GM12878 (cell line): ENCODE results near the gene SYMPK. TPM values are rescaled to one million over a fixed set of nuclear protein-coding genes. Genes with fewer than 3 reads are reported as not detected.

Source experiments
- ATAC-seq: fragments of 200-7000 bp; cut with Tn5 transposase; 3 replicates; pipeline ENCODE4 v1.9.1; 2020; ENCODE audit warnings: mild to moderate bottlenecking, moderate library complexity
- BruUV-seq: library from RNA; stranded (reverse); fragments of 400-500 nt; replicated peaks from 2 replicates; lab custom pipeline; 2021; lab: Mats Ljungman, UMichigan
- CTCF ChIA-PET: fragments of 300-600 bp; sonication (Branson Sonifier 250); formaldehyde crosslinking; extraction: SDS; loops from one replicate; lab custom pipeline; 2021; ENCODE audit warnings: inconsistent platforms; lab: Yijun Ruan, JAX
- POLR2A ChIA-PET: fragments of 350-600 bp; formaldehyde crosslinking; extraction: SDS; loops from one replicate; lab custom pipeline; 2021; ENCODE audit warnings: inconsistent platforms; lab: Charles Lee
- RAD21 ChIA-PET: fragments of 300-600 bp; sonication (Branson Sonifier 250); formaldehyde crosslinking; loops from one replicate; lab custom pipeline; 2023; ENCODE audit warnings: antibody characterized with exemption; ENCODE audit not compliant: unreplicated experiment; lab: Charles Lee
- SMC1A ChIA-PET: fragments of 300-600 bp; sonication (Branson Sonifier 250); formaldehyde crosslinking; loops from one replicate; lab custom pipeline; 2023; ENCODE audit not compliant: unreplicated experiment, uncharacterized antibody; lab: Charles Lee
- DNase-seq: peaks from one replicate; pipeline ENCODE4 v3.0.0-alpha.2; 2011; ENCODE audit warnings: low read depth, low spot score
- FAIRE-seq: peaks from 3 replicates; lab custom pipeline; 2011; peaks lifted over from hg19 to GRCh38; lab: Jason Lieb, UNC
- H2AFZ ChIP-seq: 2 replicates; pipeline ENCODE4 v1.6.0; 2011; ENCODE audit warnings: low read depth, low read length, control low read depth; ENCODE audit not compliant: control insufficient read depth
- H3K27ac ChIP-seq: 2 replicates; pipeline ENCODE4 v1.5.1; 2011; ENCODE audit warnings: control low read depth; ENCODE audit not compliant: control insufficient read depth, insufficient read depth
- H3K27me3 ChIP-seq, 2 experiments: replicated peaks in 1 of 2; 2 replicates each; pipeline versions ENCODE4 v1.6.0 to v1.6.1; 2011; ENCODE audit warnings: low read length in 1 of 2; ENCODE audit not compliant: control insufficient read depth in 2 of 2, insufficient read depth in 2 of 2
- H3K36me3 ChIP-seq, 2 experiments: 2 replicates each; pipeline ENCODE4 v1.5.1; 2011; ENCODE audit warnings: low read length in 1 of 2; ENCODE audit not compliant: control insufficient read depth in 2 of 2, insufficient read depth in 2 of 2
- H3K4me1 ChIP-seq: 2 replicates; pipeline ENCODE4 v1.6.1; 2011; ENCODE audit warnings: mild to moderate bottlenecking, low read length, moderate library complexity, mixed read lengths; ENCODE audit not compliant: control insufficient read depth, insufficient read depth
- H3K4me2 ChIP-seq: 2 replicates; pipeline ENCODE4 v1.6.0; 2011; ENCODE audit warnings: control low read depth; ENCODE audit not compliant: control insufficient read depth, insufficient read depth
- H3K4me3 ChIP-seq: fragments of 200-600 bp; sonication (generic); 2 replicates; pipeline ENCODE4 v1.5.1; 2016
- H3K79me2 ChIP-seq: 2 replicates; pipeline ENCODE4 v1.6.0; 2011; ENCODE audit warnings: low read length; ENCODE audit not compliant: control insufficient read depth, insufficient read depth
- H3K9ac ChIP-seq: 2 replicates; pipeline ENCODE4 v1.8.0; 2011; ENCODE audit warnings: low read length, control low read depth, mixed read lengths; ENCODE audit not compliant: control insufficient read depth, insufficient read depth
- H3K9me3 ChIP-seq: replicated peaks from 3 replicates; pipeline ENCODE4 v1.5.1; 2011; ENCODE audit warnings: mild to moderate bottlenecking, low read length; ENCODE audit not compliant: control insufficient read depth, insufficient read depth
- H4K20me1 ChIP-seq: 2 replicates; pipeline ENCODE4 v1.6.0; 2011; ENCODE audit not compliant: control insufficient read depth, insufficient read depth
- BACH1 ChIP-seq: fragments of 450-650 bp; IDR thresholded peaks from 2 replicates; pipeline ENCODE4 v1.6.1; 2017; ENCODE audit warnings: mild to moderate bottlenecking, borderline replicate concordance
- EGR1 ChIP-seq, 2 experiments: IDR thresholded peaks; 1 replicate in 1 of 2; 2 replicates in 1 of 2; pipeline ENCODE4 v1.6.1; 2011 to 2012; ENCODE audit warnings: low read depth in 2 of 2, low read length in 2 of 2, borderline replicate concordance in 1 of 2, mild to moderate bottlenecking in 1 of 2, moderate library complexity in 1 of 2
- FOS ChIP-seq: IDR thresholded peaks from 3 replicates; pipeline ENCODE4 v1.6.1; 2011; ENCODE audit warnings: borderline replicate concordance; ENCODE audit not compliant: insufficient read length; ENCODE audit errors: extremely low read depth
- IRF4 ChIP-seq: IDR thresholded peaks from 2 replicates; pipeline ENCODE4 v1.6.1; 2011; ENCODE audit warnings: low read depth, low read length
- KAT2A ChIP-seq: conservative IDR thresholded peaks from 2 replicates; pipeline ENCODE4 v1.6.1; 2011; ENCODE audit warnings: low read depth, low read length; ENCODE audit not compliant: control insufficient read depth
- KLF5 ChIP-seq: fragments of 450-650 bp; IDR thresholded peaks from 2 replicates; pipeline ENCODE4 v1.6.1; 2014; ENCODE audit warnings: mild to moderate bottlenecking; ENCODE audit not compliant: partially characterized antibody
- PAX8 ChIP-seq: fragments of 450-650 bp; IDR thresholded peaks from 2 replicates; pipeline ENCODE4 v1.6.1; 2017; ENCODE audit warnings: mild to moderate bottlenecking, moderate library complexity
- POLR2A ChIP-seq: IDR thresholded peaks from 2 replicates; pipeline ENCODE4 v1.6.1; 2011; ENCODE audit warnings: low read depth, mild to moderate bottlenecking, low read length
- RAD21 ChIP-seq: IDR thresholded peaks from 2 replicates; pipeline ENCODE4 v1.6.1; 2011; ENCODE audit warnings: mild to moderate bottlenecking, low read depth, low read length, moderate library complexity; ENCODE audit not compliant: insufficient read depth
- RUNX3 ChIP-seq: IDR thresholded peaks from 2 replicates; pipeline ENCODE4 v1.6.1; 2012; ENCODE audit warnings: low read length, inconsistent platforms
- ZNF592 ChIP-seq: fragments of 450-650 bp; IDR thresholded peaks from 2 replicates; pipeline ENCODE4 v1.6.1; 2017; ENCODE audit warnings: mild to moderate bottlenecking, moderate library complexity
- WGBS: methylation state at CpG from one replicate; pipeline ENCODE4 v1.1.6; 2016; ENCODE audit warnings: low lambda C conversion rate; ENCODE audit not compliant: insufficient replicate concordance, insufficient coverage; ENCODE audit errors: missing lambda C conversion rate; 5-methylcytosine and 5-hydroxymethylcytosine counted together
- in situ Hi-C: fragments of 300-500 bp; cut with MboI; formaldehyde crosslinking; loops from 9 replicates; pipeline ENCODE4 v1.14.3; 2018; ENCODE audit warnings: mixed read lengths
- intact Hi-C: fragments of 100-400 bp; cut with micrococcal nuclease; formaldehyde crosslinking; loops from one replicate; pipeline ENCODE4 v1.14.2; 2022; ENCODE audit not compliant: unreplicated experiment
- polyA plus RNA-seq, 11 experiments: library from polyadenylated mRNA; depleted of rRNA in 4 of 11; unstranded in 6 of 11; stranded (reverse) in 5 of 11; fragments of >200 nt; fragmentation: Nextera tagmentation in 4 of 11; fragmentation: Illumina TruSeq in 1 of 11; extraction: Ambion mirVana in 4 of 11; extraction: Trizol in 1 of 11; gene quantifications; 1 replicate in 1 of 11; 2 replicates in 10 of 11; pipeline versions ENCODE4 v1.2.1 to v1.2.3, GENCODE V29; 2011 to 2016; ENCODE audit warnings: inconsistent platforms in 2 of 11, missing spikeins in 2 of 11, low read depth in 1 of 11
- total RNA-seq, 4 experiments: library from RNA; depleted of rRNA in 3 of 4; stranded (reverse); fragments of >200 nt in 3 of 4; fragmentation: Illumina TruSeq in 1 of 4; extraction: Trizol in 1 of 4; gene quantifications; 2 replicates each; pipeline versions ENCODE4 v1.2.1 to v1.2.3, GENCODE V29; 2013 to 2021

Gene SYMPK
- total and polyA plus RNA-seq, 10 of the 15 experiments (the other 5 are each of a cell fraction or from before 2014, with no cell fraction given), result 0.49 to 109 (median 42.5) TPM

GRCh38 chr19:45906221-45906620, 43.3 kb upstream of the SYMPK start:
- in situ Hi-C loops (no loop called here), intact Hi-C loops (no loop called here)
- no peak overlapping the region for H3K9ac ChIP-seq
- WGBS, result 37% methylated on average over 3 of the region's 3 CpGs
- ChIA-PET POLR2A (no interaction called here), CTCF (no interaction called here), RAD21 (no interaction called here), SMC1A (no interaction called here)
- H3K79me2 ChIP-seq, result peaks cover 6% of the 10 kb centered on the region
- H3K27me3 ChIP-seq, result no peaks in the 10 kb centered on the region
- no peak overlapping the region for H3K4me2 ChIP-seq
- no peak overlapping the region for H2AFZ ChIP-seq
- H3K4me1 ChIP-seq, result peaks cover 4% of the 10 kb centered on the region
- no peak for TF ChIP-seq RUNX3
- no peak for TF ChIP-seq KLF5
- no peak for TF ChIP-seq IRF4
- no peak for TF ChIP-seq FOS
- TF ChIP-seq PAX8, result no peak
- H3K36me3 ChIP-seq, result no peaks in the 10 kb centered on the region
- no peaks in the 10 kb centered on the region for H4K20me1 ChIP-seq
- no peaks in the 10 kb centered on the region for H3K9me3 ChIP-seq
- no TSS peak for BruUV-seq
- no peak overlapping the region for H3K4me3 ChIP-seq
- ATAC-seq (no peak), DNase-seq (no peak), FAIRE-seq (no peak)
- no peak overlapping the region for H3K27ac ChIP-seq

GRCh38 chr19:45905011-45905410, 42.1 kb upstream of the SYMPK start:
- CTCF ChIA-PET, result no interaction called here
- Histone ChIP-seq H3K27me3 (no peaks in the 10 kb centered on the region), H3K9me3 (no peaks in the 10 kb centered on the region), H3K79me2 (peaks cover 8% of the 10 kb centered on the region), H2AFZ (no peak overlapping the region), H3K9ac (no peak overlapping the region), H3K4me2 (no peak overlapping the region), H3K27ac (no peak overlapping the region), H4K20me1 (no peaks in the 10 kb centered on the region), H3K4me3 (no peak overlapping the region), H3K4me1 (peaks cover 10% of the 10 kb centered on the region), H3K36me3 (no peaks in the 10 kb centered on the region; a peak in 1 of 4 replicates)
- no peak for DNase-seq
- 57% methylated on average over 10 of the region's 10 CpGs for WGBS
- BruUV-seq, result no TSS peak
- RAD21 ChIA-PET, result no interaction called here
- POLR2A ChIA-PET, result interaction anchor here (0.6 kb wide), 1 partner anchor 1222 kb away, joined by 3 read pairs; no protein-coding TSS in a partner anchor
- in situ Hi-C loops (no loop called here), intact Hi-C loops (no loop called here)
- no peak for FAIRE-seq
- SMC1A ChIA-PET, result no interaction called here
- no peak for ATAC-seq
- no peak for TF ChIP-seq KAT2A
- TF ChIP-seq ZNF592, result no peak
- no peak for TF ChIP-seq POLR2A
- TF ChIP-seq RAD21, result no peak
- TF ChIP-seq BACH1, result no peak
- TF ChIP-seq EGR1 (IDR thresholded peaks at IDR 0.05; ENCODE audit: borderline replicate concordance in 1 of 2, low read depth in 2 of 2, low read length in 2 of 2), result no peak
